K562 (cell line): ENCODE data around the gene DPYSL3. TPM values are rescaled to one million over a fixed set of nuclear protein-coding genes. Genes with fewer than 3 reads are reported as not detected.

ENCODE experiments used
- ATAC-seq: fragments of 200-7000 bp; cut with Tn5 transposase; 3 replicates; pipeline ENCODE4 v1.9.1; 2020; ENCODE audit warnings: moderate library complexity
- BruUV-seq: library from RNA; stranded (reverse); fragments of 400-500 nt; replicated peaks from 2 replicates; lab custom pipeline; 2021; lab: Mats Ljungman, UMichigan
- CTCF ChIA-PET: fragments of 300-600 bp; formaldehyde crosslinking; extraction: SDS; loops from one replicate; lab custom pipeline; 2021; ENCODE audit warnings: low intra/inter-chr PET ratio; lab: Yijun Ruan, JAX
- POLR2A ChIA-PET: fragments of 300-600, 350-650 bp; sonication (Branson Sonifier 250); formaldehyde crosslinking; extraction: SDS; loops from one replicate; lab custom pipeline; 2021; ENCODE audit warnings: antibody characterized with exemption, inconsistent platforms; lab: Yijun Ruan, JAX
- DNase-seq, 4 experiments: peaks; one replicate each; pipeline versions ENCODE4 v3.0.0 to v3.0.0-alpha.2; 2011 to 2018; ENCODE audit warnings: low spot score in 3 of 4, mixed read lengths in 3 of 4; ENCODE audit errors: extremely low read depth in 1 of 4
- FAIRE-seq: peaks from 2 replicates; lab custom pipeline; 2011; peaks lifted over from hg19 to GRCh38; lab: Jason Lieb, UNC
- H2AFZ ChIP-seq: 2 replicates; pipeline ENCODE4 v1.6.0; 2011; ENCODE audit warnings: low read depth, low read length, control low read depth, inconsistent platforms
- H3K27ac ChIP-seq: fragments of 200-600 bp; 3 replicates; pipeline ENCODE4 v1.8.0; 2011; ENCODE audit warnings: low read depth, mild to moderate bottlenecking, control low read depth, inconsistent platforms, low read length, moderate library complexity, mixed read lengths; ENCODE audit errors: extremely low read depth
- H3K27me3 ChIP-seq, 2 experiments: fragments of 300-600 bp in 1 of 2; 2 replicates in 1 of 2; 3 replicates in 1 of 2; pipeline versions ENCODE4 v1.6.0 to v1.8.0; 2011; ENCODE audit warnings: inconsistent platforms in 2 of 2, low read length in 2 of 2, mild to moderate bottlenecking in 1 of 2, mixed read lengths in 1 of 2, moderate library complexity in 1 of 2; ENCODE audit not compliant: control insufficient read depth in 2 of 2, insufficient read depth in 2 of 2
- H3K36me3 ChIP-seq: fragments of 300-600 bp; 3 replicates; pipeline ENCODE4 v1.8.0; 2011; ENCODE audit warnings: mild to moderate bottlenecking, low read length, inconsistent platforms; ENCODE audit not compliant: control insufficient read depth, insufficient read depth
- H3K4me1 ChIP-seq, 2 experiments: fragments of 200-600 bp in 1 of 2; replicated peaks in 1 of 2; 2 replicates in 1 of 2; 3 replicates in 1 of 2; pipeline versions ENCODE4 v1.5.1 to v1.8.0; 2011; ENCODE audit warnings: inconsistent platforms in 2 of 2, low read length in 2 of 2, mild to moderate bottlenecking in 1 of 2, mixed read lengths in 1 of 2, moderate library complexity in 1 of 2; ENCODE audit not compliant: control insufficient read depth in 2 of 2, insufficient read depth in 2 of 2
- H3K4me2 ChIP-seq: 2 replicates; pipeline ENCODE4 v1.6.1; 2011; ENCODE audit warnings: low read length, control low read depth, inconsistent platforms, mixed read lengths; ENCODE audit not compliant: insufficient read depth
- H3K4me3 ChIP-seq: fragments of 200-600 bp; sonication (generic), shearing (Covaris generic); 2 replicates; pipeline ENCODE4 v1.5.1; 2016; ENCODE audit warnings: control low read depth, inconsistent platforms
- H3K79me2 ChIP-seq: fragments of 200-600 bp; 3 replicates; pipeline ENCODE4 v1.8.0; 2011; ENCODE audit warnings: low read length, inconsistent platforms; ENCODE audit not compliant: control insufficient read depth, insufficient read depth
- H3K9ac ChIP-seq, 2 experiments: 2 replicates each; pipeline versions ENCODE4 v1.6.0 to v1.6.1; 2011; ENCODE audit warnings: low read depth in 2 of 2, low read length in 2 of 2, control low read depth in 1 of 2, inconsistent platforms in 1 of 2, mild to moderate bottlenecking in 1 of 2, mixed read lengths in 1 of 2; ENCODE audit not compliant: insufficient read depth in 1 of 2
- H3K9me1 ChIP-seq: one replicate; pipeline ENCODE4 v1.6.0; 2011; ENCODE audit warnings: inconsistent platforms, mild to moderate bottlenecking, low read length, moderate library complexity; ENCODE audit not compliant: control insufficient read depth, insufficient read depth
- H3K9me3 ChIP-seq: replicated peaks from 2 replicates; pipeline ENCODE4 v1.5.1; 2011; ENCODE audit warnings: low read depth, low read length, inconsistent platforms; ENCODE audit not compliant: control insufficient read depth, insufficient read depth
- H4K20me1 ChIP-seq: replicated peaks from 2 replicates; pipeline ENCODE4 v1.6.1; 2011; ENCODE audit warnings: low read length, inconsistent platforms, mixed read lengths; ENCODE audit not compliant: control insufficient read depth, insufficient read depth
- BRD9 ChIP-seq: fragments of 450-650 bp; IDR thresholded peaks from 2 replicates; pipeline ENCODE4 v1.6.1; 2018; ENCODE audit warnings: low read depth; ENCODE audit not compliant: partially characterized antibody
- CBFB ChIP-seq: sonication (generic); formaldehyde crosslinking; IDR thresholded peaks from 2 replicates; pipeline ENCODE4 v1.4.0; 2020; ENCODE audit warnings: mild to moderate bottlenecking, missing genetic modification reagents
- DNMT1 ChIP-seq: fragments of 450-650 bp; IDR thresholded peaks from 2 replicates; pipeline ENCODE4 v1.6.1; 2016; ENCODE audit warnings: antibody characterized with exemption, mild to moderate bottlenecking
- MNT ChIP-seq, 2 experiments: fragments of 450-650 bp; conservative IDR thresholded peaks; 2 replicates each; pipeline ENCODE4 v1.6.1; 2017; ENCODE audit warnings: mild to moderate bottlenecking in 2 of 2, moderate library complexity in 2 of 2
- PHB2 ChIP-seq: fragments of 450-650 bp; IDR thresholded peaks from 2 replicates; pipeline ENCODE4 v1.6.1; 2017; ENCODE audit warnings: low read depth
- RFX1 ChIP-seq: fragments of 450-650 bp; IDR thresholded peaks from 2 replicates; pipeline ENCODE4 v1.6.1; 2016; ENCODE audit warnings: mild to moderate bottlenecking, moderate library complexity
- ZNF263 ChIP-seq: sonication (generic); formaldehyde crosslinking; IDR thresholded peaks from 2 replicates; pipeline ENCODE4 v1.8.0; 2022; ENCODE audit warnings: mild to moderate bottlenecking, missing genetic modification reagents, borderline replicate concordance
- in situ Hi-C: fragments of 300-500 bp; cut with MboI; formaldehyde crosslinking; loops from 4 replicates; pipeline ENCODE4 v1.15.0; 2018; ENCODE audit warnings: inconsistent platforms, mixed read lengths
- intact Hi-C: fragments of 100-400 bp; cut with micrococcal nuclease; formaldehyde crosslinking; loops from 2 replicates; pipeline ENCODE4 v1.14.2; 2022
- polyA plus RNA-seq, 8 experiments: library from polyadenylated mRNA; depleted of rRNA in 4 of 8; stranded (reverse) in 5 of 8; unstranded in 3 of 8; fragments of >200 nt; fragmentation: Nextera tagmentation in 2 of 8; fragmentation: Illumina TruSeq in 1 of 8; extraction: Ambion mirVana in 2 of 8; extraction: Trizol in 1 of 8; gene quantifications; 2 replicates each; pipeline versions ENCODE4 v1.2.1 to v1.2.3, GENCODE V29; 2011 to 2014; ENCODE audit warnings: inconsistent platforms in 1 of 8, missing spikeins in 1 of 8
- total RNA-seq, 7 experiments: library from RNA; depleted of rRNA in 6 of 7; stranded (reverse); fragments of >200 nt in 6 of 7; fragmentation: Illumina TruSeq in 2 of 7; extraction: Trizol in 2 of 7; gene quantifications; 2 replicates each; pipeline versions ENCODE4 v1.2.1 to v1.2.3, GENCODE V29; 2011 to 2021; ENCODE audit warnings: low replicate concordance in 1 of 7

Gene DPYSL3
- total and polyA plus RNA-seq, 9 of the 15 experiments (the other 6 are each of a cell fraction or from before 2014, with no cell fraction given): 0.07 to 0.55 TPM; not detected in 7

- Histone ChIP-seq H3K9me3 (no peaks in the 10 kb centered on the region), H3K9me1 (no peaks in the 10 kb centered on the region), H3K79me2 (no peaks in the 10 kb centered on the region), H3K4me3 (no peak overlapping the region), H3K27me3 (no peaks in the 10 kb centered on the region), H3K27ac (no peak overlapping the region), H3K4me2 (no peak overlapping the region), H2AFZ (no peak overlapping the region), H3K9ac (no peak overlapping the region), H4K20me1 (no peaks in the 10 kb centered on the region), H3K36me3 (no peaks in the 10 kb centered on the region), H3K4me1 (no peaks in the 10 kb centered on the region)
- no peak for DNase-seq
- in situ Hi-C loops (no loop called here), intact Hi-C loops (no loop called here)
- no TSS peak for BruUV-seq
- POLR2A ChIA-PET: no interaction called here
- FAIRE-seq: no peak
- no peak for ATAC-seq
- CTCF ChIA-PET: no interaction called here
- no peak for TF ChIP-seq MNT (conservative IDR thresholded peaks at IDR 0.05)
- TF ChIP-seq PHB2: no peak
- no peak for TF ChIP-seq BRD9
- no peak for TF ChIP-seq ZNF263 (CRISPR knock-in tag)
- TF ChIP-seq RFX1: no peak
- TF ChIP-seq DNMT1: no peak
- no peak for TF ChIP-seq CBFB (CRISPR knock-in tag)
Observed at GRCh38 chr5:147341345-147341744, 168.5 kb downstream of the DPYSL3 start.
